ENCODE results near the gene DLGAP1.
"Not testable (repeated sequence)": the region's sequence is repeated elsewhere in the genome, so short reads cannot be mapped to it uniquely, and the experiment has no call there.

DLGAP1 gene

DNA sequence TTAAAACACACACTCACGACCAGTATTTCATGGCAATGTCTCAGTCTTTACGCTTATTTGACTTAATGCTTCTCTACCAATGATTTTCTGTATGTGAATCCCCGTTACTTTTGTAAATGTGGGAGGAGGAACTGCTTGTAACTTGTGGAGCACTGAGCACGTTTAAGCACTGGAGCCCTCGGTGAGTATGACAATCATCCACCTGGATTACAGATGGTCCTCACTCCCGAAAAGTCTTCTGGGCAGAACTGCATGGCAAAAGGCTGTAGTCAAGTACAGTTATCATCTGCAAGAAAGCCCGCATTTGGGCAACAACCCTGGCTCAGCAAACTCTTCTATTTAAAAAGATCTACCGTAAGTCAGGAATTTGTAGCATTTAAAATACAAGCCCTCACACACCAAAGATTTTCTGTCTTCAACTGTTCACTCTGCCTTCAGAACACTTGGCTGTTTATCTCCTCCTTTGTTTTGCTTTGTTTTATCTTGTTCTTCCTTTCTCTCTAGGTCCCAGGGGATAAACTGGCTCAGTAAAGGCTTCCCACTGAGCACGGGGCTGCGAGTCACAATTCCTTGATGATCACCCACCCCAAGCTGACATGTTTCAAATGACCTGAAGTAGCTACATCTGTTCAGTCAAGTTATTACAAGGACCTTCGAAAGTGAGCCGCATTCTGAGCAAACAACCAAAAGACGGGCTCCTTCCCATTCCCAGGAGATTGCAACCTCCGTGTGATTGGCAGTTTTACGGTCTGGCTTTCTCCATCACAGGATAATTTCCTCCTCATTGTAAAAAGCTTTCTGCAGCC, 102.2 kb downstream of the DLGAP1 start:
- TF ChIP-seq, protein P1, sequence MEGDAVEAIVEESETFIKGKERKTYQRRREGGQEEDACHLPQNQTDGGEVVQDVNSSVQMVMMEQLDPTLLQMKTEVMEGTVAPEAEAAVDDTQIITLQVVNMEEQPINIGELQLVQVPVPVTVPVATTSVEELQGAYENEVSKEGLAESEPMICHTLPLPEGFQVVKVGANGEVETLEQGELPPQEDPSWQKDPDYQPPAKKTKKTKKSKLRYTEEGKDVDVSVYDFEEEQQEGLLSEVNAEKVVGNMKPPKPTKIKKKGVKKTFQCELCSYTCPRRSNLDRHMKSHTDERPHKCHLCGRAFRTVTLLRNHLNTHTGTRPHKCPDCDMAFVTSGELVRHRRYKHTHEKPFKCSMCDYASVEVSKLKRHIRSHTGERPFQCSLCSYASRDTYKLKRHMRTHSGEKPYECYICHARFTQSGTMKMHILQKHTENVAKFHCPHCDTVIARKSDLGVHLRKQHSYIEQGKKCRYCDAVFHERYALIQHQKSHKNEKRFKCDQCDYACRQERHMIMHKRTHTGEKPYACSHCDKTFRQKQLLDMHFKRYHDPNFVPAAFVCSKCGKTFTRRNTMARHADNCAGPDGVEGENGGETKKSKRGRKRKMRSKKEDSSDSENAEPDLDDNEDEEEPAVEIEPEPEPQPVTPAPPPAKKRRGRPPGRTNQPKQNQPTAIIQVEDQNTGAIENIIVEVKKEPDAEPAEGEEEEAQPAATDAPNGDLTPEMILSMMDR (IDR thresholded peaks at IDR 0.05; ENCODE audit: extremely low read depth, insufficient read depth, missing control alignments), result no peak
- in situ Hi-C loops (cut with MboI; ENCODE audit: low pct_unique_long_range_greater_than_20kb, low sequenced_read_pairs, unreplicated experiment), result no loop called here

DNA sequence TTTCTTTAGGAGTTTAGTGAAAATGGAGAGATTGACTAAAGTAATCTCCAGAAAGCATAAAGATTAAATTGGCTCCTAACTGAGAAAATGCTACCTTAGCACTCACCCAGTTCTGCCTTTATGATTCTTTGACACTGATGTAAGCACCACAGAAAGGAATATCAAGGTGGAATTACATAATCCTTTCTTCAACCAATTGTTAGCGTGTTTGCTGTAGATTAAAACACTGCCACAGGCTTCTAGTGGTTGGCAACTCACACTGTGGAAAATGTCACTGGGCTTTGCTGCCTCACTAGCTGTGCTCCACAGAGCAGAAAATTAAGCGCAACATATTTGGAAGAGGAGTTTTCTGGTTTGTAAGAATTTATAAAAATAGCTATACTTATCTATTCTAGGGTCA, 104.1 kb downstream of the DLGAP1 start:
- in situ Hi-C loops (cut with MboI; ENCODE audit: low pct_unique_long_range_greater_than_20kb, low sequenced_read_pairs, unreplicated experiment), result no loop called here
- no peak for DNase-seq (ENCODE audit: low spot score)
- TF ChIP-seq, protein P1 (IDR thresholded peaks at IDR 0.05; ENCODE audit: extremely low read depth, insufficient read depth, missing control alignments), result no peak

More for the DNA sequence above, 102.2 kb downstream of the DLGAP1 start:
- no peak for DNase-seq (ENCODE audit: low spot score)

DNA sequence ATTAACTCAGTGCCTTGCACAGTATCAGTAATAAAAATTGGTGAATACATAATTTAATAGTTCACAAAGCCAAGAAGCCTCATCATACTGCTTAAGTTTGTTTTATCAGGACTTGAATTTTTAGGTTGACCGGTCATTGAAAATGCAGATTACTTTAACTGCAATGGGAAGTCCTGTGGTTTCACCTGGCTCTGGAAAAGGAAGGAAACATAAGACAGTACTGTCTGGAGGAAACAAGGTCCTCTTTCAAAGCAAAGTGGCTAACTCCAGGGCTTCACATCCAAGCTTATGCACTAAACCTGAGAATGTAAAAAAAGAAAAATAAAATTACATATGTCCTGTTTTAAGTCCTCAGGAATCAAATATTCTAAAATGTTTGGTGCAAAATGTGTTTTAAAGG, 119.7 kb downstream of the DLGAP1 start:
- TF ChIP-seq, protein P1 (IDR thresholded peaks at IDR 0.05; ENCODE audit: extremely low read depth, insufficient read depth, missing control alignments), result no peak
- in situ Hi-C loops (cut with MboI; ENCODE audit: low pct_unique_long_range_greater_than_20kb, low sequenced_read_pairs, unreplicated experiment), result no loop called here
- DNase-seq (ENCODE audit: low spot score), result no peak

DNA sequence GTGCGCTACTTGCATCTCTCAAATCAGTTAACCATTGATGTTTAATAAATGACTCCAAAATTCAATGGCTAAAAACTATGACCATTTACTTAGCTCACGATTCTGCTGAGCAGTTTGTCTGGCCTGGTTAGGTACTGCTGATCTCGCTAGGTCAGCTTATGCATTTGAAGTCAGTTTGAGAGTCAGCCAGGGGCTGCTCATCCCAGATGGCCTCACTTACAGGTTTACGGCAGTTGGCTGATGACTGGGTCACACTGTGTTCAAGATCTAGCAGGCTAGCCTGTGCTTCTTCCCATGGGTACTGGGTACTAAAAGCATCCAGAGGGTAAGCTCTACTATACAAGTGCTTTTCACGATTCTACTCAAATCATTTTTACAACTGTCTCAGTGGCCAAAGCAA, 122.1 kb downstream of the DLGAP1 start:
- TF ChIP-seq, protein P1 (IDR thresholded peaks at IDR 0.05; ENCODE audit: extremely low read depth, insufficient read depth, missing control alignments), result no peak
- DNase-seq (ENCODE audit: low spot score), result no peak
- in situ Hi-C loops (cut with MboI; ENCODE audit: low pct_unique_long_range_greater_than_20kb, low sequenced_read_pairs, unreplicated experiment), result no loop called here

DNA sequence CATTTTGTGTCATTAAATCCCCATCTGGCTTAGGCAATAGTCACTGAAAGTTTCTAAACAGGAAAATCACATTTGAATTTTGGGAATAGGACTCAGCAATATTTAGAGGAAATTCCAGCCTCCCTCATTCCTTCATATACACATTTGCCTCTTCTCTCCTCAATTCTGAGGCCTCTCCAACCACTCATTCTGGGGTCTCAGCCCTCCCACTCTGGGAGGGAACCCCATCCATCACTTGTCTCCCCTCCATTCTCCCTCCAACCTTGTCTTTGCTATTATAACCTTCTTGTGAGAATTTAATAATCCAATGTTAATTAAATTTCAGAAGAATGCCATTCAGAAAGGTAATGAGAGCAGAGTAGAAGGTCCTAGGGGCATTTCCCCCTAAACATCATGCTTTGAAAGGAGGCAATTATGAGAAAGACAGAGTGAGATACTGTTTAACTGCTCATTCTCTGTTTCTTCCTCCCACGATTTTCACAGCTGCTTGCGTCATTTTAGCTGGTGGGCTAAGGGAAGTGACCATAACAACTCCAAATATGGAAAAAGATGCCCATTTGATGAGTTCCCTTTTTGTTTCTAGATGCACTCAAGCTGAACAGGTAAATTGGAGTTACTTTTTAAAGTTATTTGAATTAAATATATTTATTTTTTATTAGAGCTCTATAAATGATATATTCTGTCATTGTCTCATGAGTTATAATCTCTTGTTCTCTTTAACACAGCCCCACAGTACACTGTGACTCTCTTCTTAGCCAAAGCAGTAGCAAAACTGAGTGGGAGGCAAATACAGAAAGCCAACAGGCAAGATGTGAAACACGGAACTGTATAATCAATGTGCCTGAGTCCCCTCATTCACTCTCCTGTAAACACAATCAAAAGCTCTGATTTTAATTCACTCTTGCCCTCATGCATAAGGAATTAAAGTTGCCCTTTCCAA, 135.1 kb downstream of the DLGAP1 start:
- in situ Hi-C loops (cut with MboI; ENCODE audit: low pct_unique_long_range_greater_than_20kb, low sequenced_read_pairs, unreplicated experiment), result no loop called here
- TF ChIP-seq, protein P1 (IDR thresholded peaks at IDR 0.05; ENCODE audit: extremely low read depth, insufficient read depth, missing control alignments), result no peak

DNA sequence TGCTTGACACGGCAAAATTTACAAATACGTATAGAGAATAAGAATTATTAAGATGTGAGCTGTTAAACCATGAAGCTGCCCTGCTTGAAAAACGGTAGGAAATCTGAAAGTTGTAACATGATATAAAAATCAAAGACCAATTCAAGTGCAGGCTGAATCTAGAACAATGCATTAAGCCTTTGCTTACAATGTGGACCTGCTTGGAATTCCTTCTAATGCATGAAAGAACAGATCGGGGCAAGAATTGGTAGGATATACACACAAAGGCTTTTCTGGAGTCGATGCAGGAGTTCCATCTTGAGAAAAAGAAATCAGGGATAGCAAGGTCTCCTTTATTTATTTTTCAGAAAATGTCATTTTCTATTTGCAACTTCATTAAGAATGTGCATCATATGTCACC, 136.8 kb downstream of the DLGAP1 start:
- in situ Hi-C loops (cut with MboI; ENCODE audit: low pct_unique_long_range_greater_than_20kb, low sequenced_read_pairs, unreplicated experiment), result no loop called here
- TF ChIP-seq, protein P1 (IDR thresholded peaks at IDR 0.05; ENCODE audit: extremely low read depth, insufficient read depth, missing control alignments), result no peak
- no peak for DNase-seq (ENCODE audit: low spot score)

More for the DNA sequence above, 135.1 kb downstream of the DLGAP1 start:
- DNase-seq (ENCODE audit: low spot score), result peak; percentile 31

- in situ Hi-C loops (cut with MboI; ENCODE audit: low pct_unique_long_range_greater_than_20kb, low sequenced_read_pairs, unreplicated experiment); DNase-seq (ENCODE audit: low spot score): not testable (repeated sequence)
These were observed 143.2 kb downstream of the DLGAP1 start for GRCh38 chr18:4311945-4312344.

Data from GM13977 (cell line).